Measurements from ENCODE around the gene SMPD3.
"Not testable (repeated sequence)": the region's sequence is repeated elsewhere in the genome, so short reads cannot be mapped to it uniquely, and the experiment has no call there.

The SMPD3 gene

DNA sequence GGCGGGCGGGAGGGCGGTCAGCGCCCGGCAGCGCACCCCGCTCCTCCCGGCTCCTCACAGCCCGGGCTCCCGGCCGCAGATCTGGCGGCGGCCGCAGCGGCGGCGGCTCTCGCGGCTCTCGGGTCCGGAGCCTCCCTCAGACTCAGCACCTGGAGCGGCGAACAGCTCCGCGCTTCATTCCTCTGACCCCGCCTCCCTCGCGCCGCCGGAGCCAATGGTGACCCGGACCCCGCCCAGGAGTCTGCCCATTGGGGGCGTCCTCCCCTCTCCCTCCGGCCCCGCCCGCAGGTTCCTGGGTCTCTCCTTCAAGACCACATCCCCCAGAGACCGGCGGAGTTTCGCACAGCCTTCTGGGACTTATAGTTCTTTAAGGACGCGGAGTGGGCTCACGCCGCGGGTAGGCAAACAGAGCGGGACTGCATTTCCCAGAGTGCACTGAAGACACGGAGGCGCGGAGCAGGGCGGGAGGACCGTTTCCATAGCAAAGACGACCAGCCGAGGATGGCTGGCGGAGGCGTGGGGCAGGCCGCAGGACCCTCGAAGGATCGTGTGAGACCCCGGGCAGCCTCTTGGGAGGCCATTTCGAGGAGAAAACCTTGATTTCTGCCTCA lies at the start of gene SMPD3:
TSS of gene SMPD3 (minus strand) at position 149 of the 611 bp plus-strand sequence. CDS start 76,327 bp downstream, outside the sequence.
- FAIRE-seq: peak; percentile 95

DNA sequence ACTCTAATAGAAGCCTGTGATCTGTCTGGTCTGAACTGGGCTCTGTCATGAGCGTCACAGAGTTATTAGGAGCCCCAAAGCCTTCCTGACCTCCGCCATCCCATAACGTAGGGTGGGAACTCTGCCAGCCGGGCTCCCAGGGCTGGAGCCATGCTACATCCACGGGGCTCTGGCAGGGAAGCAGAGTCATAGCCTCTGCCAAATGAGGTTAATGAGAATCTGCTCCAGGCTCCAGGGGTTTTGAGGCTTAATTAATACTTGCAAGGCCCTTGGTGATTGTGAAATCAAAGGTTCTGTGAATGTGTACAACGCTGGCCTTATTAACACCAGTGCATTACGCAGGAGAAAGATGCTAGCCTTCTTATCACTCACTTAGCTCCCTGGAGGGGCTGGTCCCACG lies 48.4 kb upstream of the SMPD3 start:
- FAIRE-seq: no peak

GRCh38 chr16:68494261-68494660 lies 46.0 kb upstream of the SMPD3 start:
- not testable (repeated sequence) for FAIRE-seq

GRCh38 chr16:68493412-68494070 lies 45.2 kb upstream of the SMPD3 start:
- no peak for FAIRE-seq

DNA sequence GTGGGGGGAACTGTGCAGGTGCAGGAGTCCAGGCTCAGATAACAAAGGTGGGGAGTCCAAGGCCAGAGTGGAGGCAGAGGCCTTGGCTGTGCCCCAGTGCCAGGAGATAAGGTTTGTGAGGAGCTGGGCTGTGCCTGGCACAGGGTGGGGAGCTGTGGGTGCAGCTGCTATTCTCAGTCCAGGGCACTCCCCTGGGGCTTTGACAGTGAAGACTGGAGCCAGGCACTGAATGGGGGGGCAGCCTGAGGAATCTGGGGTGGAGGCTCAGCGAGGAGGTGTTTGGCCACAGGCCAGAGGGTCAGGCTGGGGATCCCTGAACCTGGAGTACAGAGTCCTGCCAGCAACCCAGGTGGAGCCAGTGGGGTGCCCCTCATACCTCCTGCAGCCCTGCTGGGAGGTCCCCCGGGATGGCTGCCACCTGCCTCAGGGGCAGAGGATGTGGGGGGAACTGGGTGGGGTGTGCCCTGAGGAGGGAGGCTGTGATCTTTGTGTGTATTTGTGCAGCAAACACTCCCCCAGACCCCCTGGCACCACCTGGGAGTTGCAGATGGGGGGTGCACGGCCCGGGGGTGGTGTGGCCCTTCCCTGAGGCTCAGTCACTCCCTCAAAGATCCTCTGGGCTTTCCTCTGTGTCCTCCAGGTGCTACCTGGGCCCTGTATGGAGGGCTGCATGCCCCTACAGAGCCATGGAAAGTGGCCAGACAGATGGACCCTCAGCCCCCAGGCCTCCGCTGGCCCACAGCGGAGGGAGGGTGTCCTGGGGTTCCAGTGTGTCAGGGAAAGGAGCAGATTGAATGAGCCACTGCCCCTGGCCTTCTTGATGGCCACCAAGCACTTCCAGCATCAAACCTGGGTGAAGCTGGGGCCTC lies 44.5 kb upstream of the SMPD3 start:
- no peak for FAIRE-seq

GRCh38 chr16:68492151-68492542 lies 43.8 kb upstream of the SMPD3 start:
- FAIRE-seq: no peak

GRCh38 chr16:68491576-68491950 lies 43.3 kb upstream of the SMPD3 start:
- FAIRE-seq: no peak

DNA sequence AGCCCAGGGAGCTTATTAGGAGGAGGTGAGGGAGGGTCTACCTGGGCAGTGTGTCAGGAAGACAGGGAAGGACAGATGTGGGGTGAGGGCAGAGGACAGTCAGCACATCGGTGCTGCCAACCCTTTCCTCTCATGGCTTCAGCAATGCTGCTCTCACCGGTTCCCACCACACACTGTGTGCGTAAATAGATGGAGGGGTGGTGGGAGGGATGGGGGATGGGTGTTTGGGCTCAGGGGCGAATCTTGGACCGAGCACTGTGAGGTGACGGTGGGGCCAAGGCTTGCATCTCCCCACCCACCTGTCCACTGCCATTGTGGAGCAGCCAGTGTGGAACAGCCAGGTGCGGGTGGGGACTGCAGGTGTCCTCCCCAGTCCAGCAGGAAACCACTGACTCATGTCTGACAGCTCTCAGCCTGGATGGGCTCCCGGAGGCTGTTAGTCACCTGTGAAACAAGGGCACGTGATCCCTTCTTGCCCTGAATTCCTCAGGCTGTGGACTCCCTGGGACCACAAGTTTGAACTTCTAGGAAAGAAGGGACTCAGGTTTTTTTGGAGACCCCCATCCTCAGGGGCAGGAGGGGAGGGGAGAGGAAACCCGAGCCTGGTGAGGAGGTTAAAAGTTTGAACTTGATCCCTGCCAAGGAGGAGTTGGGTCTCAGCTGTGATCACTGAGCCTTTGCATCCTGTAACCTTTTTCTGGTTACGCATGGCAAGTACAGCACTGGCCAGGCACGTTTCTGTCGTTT lies 42.7 kb upstream of the SMPD3 start:
- FAIRE-seq: no peak

- no peak for FAIRE-seq
Measured at GRCh38 chr16:68490358-68490757, 42.0 kb upstream of the SMPD3 start.

DNA sequence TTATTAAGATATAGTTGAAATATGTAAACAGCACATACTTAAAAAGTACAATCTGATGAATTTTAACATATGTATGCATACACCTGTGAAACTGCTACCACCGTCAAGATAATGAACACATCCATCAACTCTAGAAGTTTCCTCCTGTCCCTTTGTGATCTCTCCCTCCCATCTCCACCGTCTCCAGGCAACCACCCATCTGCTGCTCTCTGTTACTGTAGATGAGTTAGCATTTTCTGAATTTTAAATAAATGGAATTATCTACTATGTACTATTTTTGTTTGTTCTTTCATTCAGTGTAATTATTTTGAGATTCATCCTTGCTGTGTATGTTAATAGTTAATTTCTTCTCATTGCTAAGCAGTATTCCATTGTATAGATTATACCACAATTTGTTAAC lies 40.2 kb upstream of the SMPD3 start:
- no peak for FAIRE-seq

DNA sequence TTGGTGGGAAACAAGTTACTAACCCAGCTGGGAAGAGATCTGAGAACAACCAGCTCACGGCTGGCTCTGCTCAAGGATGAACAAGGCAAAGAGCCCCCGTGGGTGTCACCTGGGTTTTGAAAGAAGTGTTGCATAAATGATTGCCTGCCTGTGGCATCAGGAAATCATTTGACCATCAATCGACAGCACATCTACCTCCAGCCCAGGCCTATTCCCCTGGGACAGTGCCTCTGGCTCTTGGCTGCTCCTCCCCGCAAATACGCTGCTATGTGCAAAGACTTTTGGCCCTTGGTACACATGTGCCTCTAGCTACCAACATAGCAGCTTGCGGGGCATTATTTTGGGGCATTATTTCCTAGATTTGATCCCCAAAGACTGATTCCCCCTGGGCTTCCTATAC lies 39.4 kb upstream of the SMPD3 start:
- no peak for FAIRE-seq

GRCh38 chr16:68487203-68487514 lies 38.9 kb upstream of the SMPD3 start:
- no peak for FAIRE-seq

DNA sequence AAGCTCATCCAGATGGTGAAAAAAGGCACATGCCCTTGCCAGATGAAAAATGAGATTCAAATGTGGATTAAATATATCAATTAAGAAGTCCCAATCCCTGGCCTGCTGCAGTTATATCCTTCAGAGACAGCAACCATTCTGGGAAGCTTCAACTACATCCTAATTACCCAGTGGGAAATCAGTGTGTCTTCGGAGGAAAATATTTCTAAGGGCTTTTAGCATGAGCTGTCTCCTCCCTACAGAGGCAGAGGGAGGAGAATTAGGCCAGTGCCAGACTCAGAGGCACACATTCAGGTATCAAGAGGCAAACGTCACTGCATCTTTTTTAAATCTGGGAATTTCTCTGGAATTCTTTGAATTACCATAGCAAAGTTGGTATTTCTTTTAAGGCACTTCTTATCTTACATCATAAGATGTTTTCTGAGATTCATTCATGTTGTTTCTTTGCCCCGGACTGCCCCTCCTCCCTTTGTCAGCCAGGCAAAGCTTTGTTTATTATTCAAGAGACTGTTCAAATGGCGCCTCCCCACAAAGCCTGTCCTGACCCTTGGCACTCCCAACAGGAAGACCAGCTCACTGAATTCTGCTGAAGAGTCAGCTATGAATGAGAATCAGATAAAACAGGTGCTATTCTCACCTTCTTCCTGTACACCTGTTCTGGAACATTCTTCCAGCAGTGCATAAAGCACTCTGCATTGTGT lies 38.3 kb upstream of the SMPD3 start:
- no peak for FAIRE-seq

- FAIRE-seq: no peak
Measured at GRCh38 chr16:68481636-68482035, 33.3 kb upstream of the SMPD3 start.

- FAIRE-seq: no peak
Measured at GRCh38 chr16:68480084-68480995, 32.0 kb upstream of the SMPD3 start.

- FAIRE-seq: no peak
Measured at GRCh38 chr16:68479271-68479670, 31.0 kb upstream of the SMPD3 start.

- FAIRE-seq: no peak
Measured at GRCh38 chr16:68478526-68479250, 30.4 kb upstream of the SMPD3 start.

DNA sequence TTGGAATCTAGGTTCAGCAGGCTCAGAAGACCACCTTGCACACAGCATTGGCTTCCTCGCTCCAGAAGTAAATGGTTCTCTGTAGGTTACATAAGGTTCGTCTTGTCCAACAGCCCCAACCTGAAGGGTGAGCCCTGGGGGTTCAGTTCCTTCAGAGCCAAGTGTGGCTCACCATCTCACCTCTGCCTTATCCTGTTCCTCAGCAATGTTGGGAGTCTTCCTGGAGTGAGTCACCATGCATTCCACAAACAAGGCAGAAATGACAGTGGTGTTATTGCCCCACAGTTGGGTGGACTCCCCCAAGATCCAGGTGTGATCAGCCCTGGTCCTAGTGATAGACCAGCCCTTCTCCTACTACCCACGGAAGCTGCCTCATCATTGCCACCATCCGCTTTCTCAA lies 26.8 kb upstream of the SMPD3 start:
- no peak for FAIRE-seq

GRCh38 chr16:68473358-68474070 lies 25.2 kb upstream of the SMPD3 start:
- FAIRE-seq: no peak

GRCh38 chr16:68472581-68472980 lies 24.3 kb upstream of the SMPD3 start:
- FAIRE-seq: no peak
